ENCODE data around the gene CHAD. TPM values are rescaled to one million over a fixed set of nuclear protein-coding genes. Genes with fewer than 3 reads are reported as not detected.
A peak's percentile ranks its signal among the peaks of the same experiment; 100 is the strongest.

Gene CHAD
- total and polyA plus RNA-seq, 2 of the 13 experiments (the other 11 are each of a cell fraction or from before 2014, with no cell fraction given) = 1.4 TPM; not detected in 1

GRCh38 chr17:50476545-50477315 is 8.1 kb upstream of the CHAD start (continued):
- TF ChIP-seq FOXP4 (CRISPR knock-in tag; IDR thresholded peaks at IDR 0.05) = peak; percentile 52
- TF ChIP-seq FOXP1 (IDR thresholded peaks at IDR 0.05) = no peak
- peak; percentile 60 for TF ChIP-seq FOXP1 (CRISPR knock-in tag; IDR thresholded peaks at IDR 0.05)
- no peak for TF ChIP-seq ZNF282 (IDR thresholded peaks at IDR 0.05; ENCODE audit: partially characterized antibody)
- no peak for TF ChIP-seq ZNF446 (CRISPR knock-in tag; IDR thresholded peaks at IDR 0.05)
- TF ChIP-seq ARID4A (CRISPR knock-in tag; IDR thresholded peaks at IDR 0.05; ENCODE audit: borderline replicate concordance) = peak; percentile 49; the same call in 1 of the 2 replicates
- TF ChIP-seq ZMYM3 (CRISPR knock-in tag; IDR thresholded peaks at IDR 0.05) = peak; percentile 62; the same call in 1 of the 2 replicates
- 0 out of 2 replicates have a peak, but pooled peaks have one; percentile 26 for TF ChIP-seq FOSL2 (CRISPR knock-in tag; IDR thresholded peaks at IDR 0.05)
- TF ChIP-seq ZNF704 (CRISPR knock-in tag; IDR thresholded peaks at IDR 0.05; ENCODE audit: borderline replicate concordance) = no peak
- no peak for TF ChIP-seq ATAD3A (CRISPR knock-in tag; IDR thresholded peaks at IDR 0.05)
- 0 out of 2 replicates have a peak, but pooled peaks have one; percentile 35 for TF ChIP-seq ZNF142 (CRISPR knock-in tag; IDR thresholded peaks at IDR 0.05)
- TF ChIP-seq ZGPAT (CRISPR knock-in tag; IDR thresholded peaks at IDR 0.05) = no peak
- no peak for TF ChIP-seq ATF7 (IDR thresholded peaks at IDR 0.05)
- no peak for TF ChIP-seq ATF7 (CRISPR knock-in tag; IDR thresholded peaks at IDR 0.05)
